Panc1 (cell line): ENCODE data around the gene DYRK1A. TPM values are rescaled to one million over a fixed set of nuclear protein-coding genes. Genes with fewer than 3 reads are reported as not detected.

Source experiments
- ATAC-seq: fragments of 200-7000 bp; cut with Tn5 transposase; 2 replicates; pipeline ENCODE4 v1.9.1; 2020; ENCODE audit warnings: mild to moderate bottlenecking, moderate library complexity
- BruUV-seq: library from RNA; stranded (reverse); fragments of 400-500 nt; replicated peaks from 2 replicates; lab custom pipeline; 2021; lab: Mats Ljungman, UMichigan
- CTCF ChIA-PET: fragments of 300-600 bp; sonication (Branson Sonifier 250); formaldehyde crosslinking; loops from one replicate; lab custom pipeline; 2022; ENCODE audit warnings: antibody characterized with exemption; lab: Charles Lee
- POLR2A ChIA-PET: fragments of 300-600 bp; sonication (Branson Sonifier 250); formaldehyde crosslinking; loops from one replicate; lab custom pipeline; 2022; ENCODE audit warnings: antibody characterized with exemption; lab: Charles Lee
- DNase-seq: peaks from one replicate; pipeline ENCODE4 v3.0.0-alpha.2; 2010; ENCODE audit warnings: low read depth, low spot score
- H3K27ac ChIP-seq: 2 replicates; pipeline ENCODE4 v1.5.1; 2011; ENCODE audit warnings: mild to moderate bottlenecking, low read length, inconsistent platforms
- H3K27me3 ChIP-seq: fragments of 200-500 bp; sonication (Bioruptor generic); 2 replicates; pipeline ENCODE4 v1.6.0; 2014; ENCODE audit warnings: low read length, inconsistent platforms; ENCODE audit not compliant: control insufficient read depth, insufficient read depth
- H3K36me3 ChIP-seq: fragments of 200-500 bp; sonication (Bioruptor generic); 2 replicates; pipeline ENCODE4 v1.5.1; 2014; ENCODE audit warnings: inconsistent platforms, mild to moderate bottlenecking, low read length, moderate library complexity; ENCODE audit not compliant: control insufficient read depth, insufficient read depth
- H3K4me1 ChIP-seq: 2 replicates; pipeline ENCODE4 v1.5.1; 2011; ENCODE audit warnings: inconsistent platforms, mild to moderate bottlenecking, low read length, moderate library complexity; ENCODE audit not compliant: control insufficient read depth, insufficient read depth
- H3K4me3 ChIP-seq, 2 experiments: 2 replicates each; pipeline ENCODE4 v1.5.1; 2011 to 2012; ENCODE audit warnings: low read depth in 2 of 2, low read length in 2 of 2, mild to moderate bottlenecking in 2 of 2, inconsistent platforms in 1 of 2, moderate library complexity in 1 of 2
- H3K9me3 ChIP-seq: fragments of 200-500 bp; sonication (Bioruptor generic); 2 replicates; pipeline ENCODE4 v1.5.1; 2014; ENCODE audit warnings: low read depth, mild to moderate bottlenecking, inconsistent platforms, low read length, moderate library complexity; ENCODE audit not compliant: control insufficient read depth, insufficient read depth
- CTCF ChIP-seq: fragments of 450-650 bp; IDR thresholded peaks from 2 replicates; pipeline ENCODE4 v1.5.1; 2017; ENCODE audit warnings: mild to moderate bottlenecking
- POLR2AphosphoS5 ChIP-seq: IDR thresholded peaks from 2 replicates; pipeline ENCODE4 v1.6.1; 2012; ENCODE audit warnings: mild to moderate bottlenecking, low read depth, low read length, moderate library complexity
- REST ChIP-seq, 2 experiments: IDR thresholded peaks; 2 replicates each; pipeline ENCODE4 v1.6.1; 2011 to 2012; ENCODE audit warnings: low read depth in 2 of 2, control low read depth in 1 of 2, low read length in 1 of 2, mild to moderate bottlenecking in 1 of 2, moderate library complexity in 1 of 2; ENCODE audit not compliant: insufficient read depth in 1 of 2
- SIN3A ChIP-seq: IDR thresholded peaks from 2 replicates; pipeline ENCODE4 v1.6.1; 2012; ENCODE audit warnings: low read depth, mild to moderate bottlenecking, low read length, moderate library complexity, borderline replicate concordance; ENCODE audit not compliant: insufficient read depth
- TCF7L2 ChIP-seq: IDR thresholded peaks from 2 replicates; pipeline ENCODE4 v1.6.1; 2011; ENCODE audit warnings: mild to moderate bottlenecking, low read depth, low read length, inconsistent platforms
- in situ Hi-C: cut with HindIII; loops from 2 replicates; pipeline ENCODE4 v1.10.0; 2016; ENCODE audit warnings: low sequenced_read_pairs, low pct_unique_long_range_greater_than_20kb
- intact Hi-C: fragments of 100-400 bp; cut with micrococcal nuclease; formaldehyde crosslinking; loops from one replicate; pipeline ENCODE4 v1.10.0; 2022; ENCODE audit not compliant: unreplicated experiment
- total RNA-seq: library from RNA; stranded (reverse); gene quantifications from one replicate; pipeline ENCODE4 v1.2.1, GENCODE V29; 2021; ENCODE audit not compliant: unreplicated experiment

The DYRK1A gene
- total RNA-seq, 1 experiment from 2014 or later = 36.1 TPM

GRCh38 chr21:37412603-37413360, 46.2 kb downstream of the DYRK1A start:
- intact Hi-C loops = no loop called here
- no peaks in the 10 kb centered on the region for H3K27me3 ChIP-seq
- H3K9me3 ChIP-seq = no peaks in the 10 kb centered on the region
- ChIA-PET CTCF (no interaction called here), POLR2A (no interaction called here)
- TF ChIP-seq REST (IDR thresholded peaks at IDR 0.05; ENCODE audit: insufficient read depth in 1 of 2, low read depth in 2 of 2, low read length in 1 of 2) (no peak), TCF7L2 (no peak), POLR2AphosphoS5 (no peak), CTCF (no peak), SIN3A (no peak)
- in situ Hi-C loops = no loop called here
- no peak overlapping the region for H3K27ac ChIP-seq
- H3K4me1 ChIP-seq = peaks cover 18% of the 10 kb centered on the region
- no TSS peak for BruUV-seq
- no peak overlapping the region for H3K4me3 ChIP-seq
- H3K36me3 ChIP-seq = no peaks in the 10 kb centered on the region
- DNase-seq (no peak), ATAC-seq (no peak)

- Histone ChIP-seq H3K27me3 (no peaks in the 10 kb centered on the region), H3K27ac (no peak overlapping the region), H3K4me3 (no peak overlapping the region), H3K4me1 (peaks cover 18% of the 10 kb centered on the region), H3K36me3 (no peaks in the 10 kb centered on the region), H3K9me3 (no peaks in the 10 kb centered on the region)
- ATAC-seq (no peak), DNase-seq (no peak)
- ChIA-PET POLR2A (no interaction called here), CTCF (no interaction called here)
- intact Hi-C loops (no loop called here), in situ Hi-C loops (no loop called here)
- BruUV-seq = no TSS peak
- no peak for TF ChIP-seq SIN3A
- no peak for TF ChIP-seq POLR2AphosphoS5
- TF ChIP-seq CTCF = no peak
- TF ChIP-seq REST (IDR thresholded peaks at IDR 0.05; ENCODE audit: insufficient read depth in 1 of 2, low read depth in 2 of 2, low read length in 1 of 2) = no peak
- no peak for TF ChIP-seq TCF7L2
Observed at GRCh38 chr21:37413553-37414291, 47.1 kb downstream of the DYRK1A start.
